Fibroblast of villous mesenchyme (primary cell): Measurements from ENCODE around the gene RPS26. TPM values are rescaled to one million over a fixed set of nuclear protein-coding genes. Genes with fewer than 3 reads are reported as not detected.

Experiments
- DNase-seq: peaks from one replicate; pipeline ENCODE4 v3.0.0-alpha.2; 2010; ENCODE audit warnings: low read depth
- H3K4me3 ChIP-seq: 2 replicates; pipeline ENCODE4 v1.5.1; 2011; ENCODE audit warnings: low read depth, mild to moderate bottlenecking, low read length
- total RNA-seq: library from RNA; depleted of rRNA; stranded (reverse); fragments of >200 nt; gene quantifications from 2 replicates; pipeline ENCODE4 v1.2.3, GENCODE V29; 2012
- TF ChIP-seq, protein P1 (sequence below): IDR thresholded peaks from 2 replicates; pipeline ENCODE4 v1.5.1; 2012; ENCODE audit warnings: low read depth, mild to moderate bottlenecking, low read length; ENCODE audit not compliant: insufficient read depth

RPS26 gene
- total RNA-seq, 1 donor = 313 TPM

GRCh38 chr12:56086608-56087007, 44.9 kb downstream of the RPS26 start:
- H3K4me3 ChIP-seq = no peak overlapping the region
- TF ChIP-seq, protein P1, sequence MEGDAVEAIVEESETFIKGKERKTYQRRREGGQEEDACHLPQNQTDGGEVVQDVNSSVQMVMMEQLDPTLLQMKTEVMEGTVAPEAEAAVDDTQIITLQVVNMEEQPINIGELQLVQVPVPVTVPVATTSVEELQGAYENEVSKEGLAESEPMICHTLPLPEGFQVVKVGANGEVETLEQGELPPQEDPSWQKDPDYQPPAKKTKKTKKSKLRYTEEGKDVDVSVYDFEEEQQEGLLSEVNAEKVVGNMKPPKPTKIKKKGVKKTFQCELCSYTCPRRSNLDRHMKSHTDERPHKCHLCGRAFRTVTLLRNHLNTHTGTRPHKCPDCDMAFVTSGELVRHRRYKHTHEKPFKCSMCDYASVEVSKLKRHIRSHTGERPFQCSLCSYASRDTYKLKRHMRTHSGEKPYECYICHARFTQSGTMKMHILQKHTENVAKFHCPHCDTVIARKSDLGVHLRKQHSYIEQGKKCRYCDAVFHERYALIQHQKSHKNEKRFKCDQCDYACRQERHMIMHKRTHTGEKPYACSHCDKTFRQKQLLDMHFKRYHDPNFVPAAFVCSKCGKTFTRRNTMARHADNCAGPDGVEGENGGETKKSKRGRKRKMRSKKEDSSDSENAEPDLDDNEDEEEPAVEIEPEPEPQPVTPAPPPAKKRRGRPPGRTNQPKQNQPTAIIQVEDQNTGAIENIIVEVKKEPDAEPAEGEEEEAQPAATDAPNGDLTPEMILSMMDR = no peak
- no peak for DNase-seq

DNA sequence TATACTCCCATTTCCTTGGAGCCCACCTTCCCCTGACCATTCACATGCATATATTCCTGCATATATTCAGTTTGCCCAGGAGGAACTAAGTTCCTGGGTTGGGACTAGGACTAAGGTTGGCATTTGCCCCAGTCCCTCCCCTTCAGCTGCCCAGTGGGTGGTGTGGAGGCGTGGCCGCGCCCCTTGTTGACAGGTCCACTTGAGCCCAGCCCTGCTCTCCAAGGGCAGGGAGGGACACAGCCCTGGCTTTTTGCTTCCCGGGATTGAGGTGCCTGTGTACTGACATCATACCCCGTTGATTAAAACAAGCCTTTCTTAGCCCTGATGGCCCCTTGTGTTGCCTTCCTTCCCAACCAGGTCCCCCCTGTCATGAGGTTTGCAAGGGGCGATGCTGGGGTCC, 45.5 kb downstream of the RPS26 start:
- TF ChIP-seq, protein P1 = no peak
- DNase-seq = no peak

More for the DNA sequence above, 45.5 kb downstream of the RPS26 start:
- H3K4me3 ChIP-seq = no peak overlapping the region

Other genes starting within 250 kb of the RPS26 start
- 86.7 and 94.6 TPM in 2 replicates for gene SARNP, start 224.2 kb upstream of the RPS26 start, total RNA-seq
- gene ORMDL2, start 223.9 kb upstream of the RPS26 start, total RNA-seq = 18.0 and 21.6 TPM in 2 replicates
- 31.2 and 48.4 TPM in 2 replicates for gene DNAJC14, start 212.3 kb upstream of the RPS26 start, total RNA-seq
- gene MMP19, start 199.0 kb upstream of the RPS26 start, total RNA-seq = 9.1 and 9.7 TPM in 2 replicates
- gene PYM1, start 114.0 kb upstream of the RPS26 start, total RNA-seq = 32.2 and 32.8 TPM in 2 replicates
- gene DGKA, start 110.8 kb upstream of the RPS26 start, total RNA-seq = 34.8 and 45.8 TPM in 2 replicates
- gene PMEL, start 75.9 kb upstream of the RPS26 start, total RNA-seq = 1.3 TPM in 2 replicates
- 32.2 and 51.4 TPM in 2 replicates for gene CDK2, start 75.1 kb upstream of the RPS26 start, total RNA-seq
- gene RAB5B, start 67.8 kb upstream of the RPS26 start, total RNA-seq = 70.9 and 111 TPM in 2 replicates
- 13.5 and 17.3 TPM in 2 replicates for gene SUOX, start 44.6 kb upstream of the RPS26 start, total RNA-seq
- 1.3 and 3.5 TPM in 2 replicates for gene IKZF4, start 20.9 kb upstream of the RPS26 start, total RNA-seq
- 0.32 and 1.7 TPM in 2 replicates for gene ERBB3, start 38.2 kb downstream of the RPS26 start, total RNA-seq
- gene PA2G4, start 62.6 kb downstream of the RPS26 start, total RNA-seq = 119 and 158 TPM in 2 replicates
- gene RPL41, start 74.7 kb downstream of the RPS26 start, total RNA-seq = 1,700 and 3,242 TPM in 2 replicates
- gene ZC3H10, start 76.3 kb downstream of the RPS26 start, total RNA-seq = 3.9 and 4.3 TPM in 2 replicates
- 300 and 327 TPM in 2 replicates for gene ESYT1, start 86.3 kb downstream of the RPS26 start, total RNA-seq
- 68.2 and 70.9 TPM in 2 replicates for gene MYL6B, start 110.7 kb downstream of the RPS26 start, total RNA-seq
- 2,015 and 2,412 TPM in 2 replicates for gene MYL6, start 116.4 kb downstream of the RPS26 start, total RNA-seq
- gene SMARCC2, start 147.6 kb downstream of the RPS26 start, total RNA-seq = 44.8 and 67.8 TPM in 2 replicates
- 112 and 131 TPM in 2 replicates for gene RNF41, start 180.0 kb downstream of the RPS26 start, total RNA-seq
- gene NABP2, start 182.4 kb downstream of the RPS26 start, total RNA-seq = 23.3 and 28.0 TPM in 2 replicates
- gene SLC39A5, start 188.1 kb downstream of the RPS26 start, total RNA-seq = not detected in 2 replicates
- 22.2 and 25.9 TPM in 2 replicates for gene ANKRD52, start 216.5 kb downstream of the RPS26 start, total RNA-seq
- gene COQ10A, start 225.0 kb downstream of the RPS26 start, total RNA-seq = 9.0 and 12.5 TPM in 2 replicates